Measurements from ENCODE around the gene PFKFB2.

PFKFB2 gene

GRCh38 chr1:207069858-207070506 is 16.9 kb downstream of the PFKFB2 start:
- no peak for DNase-seq

GRCh38 chr1:207070811-207071210 is 17.7 kb downstream of the PFKFB2 start:
- DNase-seq, result no peak

DNA sequence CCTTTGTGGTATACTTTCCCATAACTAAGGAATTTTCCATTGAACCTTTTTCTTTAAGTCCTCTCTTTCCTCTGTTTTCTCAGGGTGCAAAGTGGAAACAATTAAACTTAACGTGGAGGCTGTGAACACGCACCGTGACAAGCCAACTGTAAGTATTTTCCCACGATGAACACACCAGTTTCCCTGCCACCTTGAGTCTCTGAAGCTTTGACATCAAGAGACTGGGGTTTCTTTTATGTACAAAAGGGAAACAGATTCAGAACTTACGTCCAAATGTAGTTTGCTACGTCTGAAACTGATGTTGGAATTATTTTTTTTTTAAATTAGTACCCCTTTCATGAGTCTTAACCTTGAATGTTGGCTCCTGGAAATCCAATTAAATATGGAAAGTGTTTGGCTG is 18.4 kb downstream of the PFKFB2 start:
- DNase-seq, result no peak

GRCh38 chr1:207072233-207072632 is 19.2 kb downstream of the PFKFB2 start:
- no peak for DNase-seq

GRCh38 chr1:207073906-207074820 is 21.1 kb downstream of the PFKFB2 start:
- no peak for DNase-seq

GRCh38 chr1:207076181-207076955 is 23.3 kb downstream of the PFKFB2 start:
- DNase-seq, result no peak

DNA sequence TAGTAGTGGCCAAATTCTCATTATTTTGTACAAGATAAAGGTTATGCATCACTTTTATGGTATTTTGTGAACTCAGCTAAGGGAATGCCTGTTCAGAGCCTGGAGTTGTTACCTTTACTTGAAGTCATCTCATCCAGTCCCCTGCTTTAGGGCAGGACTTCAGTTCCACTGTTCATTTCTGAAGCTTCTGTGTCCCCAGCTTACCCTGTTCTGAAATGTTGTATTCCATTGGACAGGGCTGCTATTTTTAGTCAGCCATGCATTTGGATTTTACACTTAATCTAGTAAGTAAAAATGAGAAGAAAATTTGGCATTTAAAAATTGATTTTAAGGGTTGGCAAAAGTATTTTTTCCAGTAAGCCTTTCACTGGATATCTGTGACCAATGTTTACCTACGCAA is 23.9 kb downstream of the PFKFB2 start:
- no peak for DNase-seq

DNA sequence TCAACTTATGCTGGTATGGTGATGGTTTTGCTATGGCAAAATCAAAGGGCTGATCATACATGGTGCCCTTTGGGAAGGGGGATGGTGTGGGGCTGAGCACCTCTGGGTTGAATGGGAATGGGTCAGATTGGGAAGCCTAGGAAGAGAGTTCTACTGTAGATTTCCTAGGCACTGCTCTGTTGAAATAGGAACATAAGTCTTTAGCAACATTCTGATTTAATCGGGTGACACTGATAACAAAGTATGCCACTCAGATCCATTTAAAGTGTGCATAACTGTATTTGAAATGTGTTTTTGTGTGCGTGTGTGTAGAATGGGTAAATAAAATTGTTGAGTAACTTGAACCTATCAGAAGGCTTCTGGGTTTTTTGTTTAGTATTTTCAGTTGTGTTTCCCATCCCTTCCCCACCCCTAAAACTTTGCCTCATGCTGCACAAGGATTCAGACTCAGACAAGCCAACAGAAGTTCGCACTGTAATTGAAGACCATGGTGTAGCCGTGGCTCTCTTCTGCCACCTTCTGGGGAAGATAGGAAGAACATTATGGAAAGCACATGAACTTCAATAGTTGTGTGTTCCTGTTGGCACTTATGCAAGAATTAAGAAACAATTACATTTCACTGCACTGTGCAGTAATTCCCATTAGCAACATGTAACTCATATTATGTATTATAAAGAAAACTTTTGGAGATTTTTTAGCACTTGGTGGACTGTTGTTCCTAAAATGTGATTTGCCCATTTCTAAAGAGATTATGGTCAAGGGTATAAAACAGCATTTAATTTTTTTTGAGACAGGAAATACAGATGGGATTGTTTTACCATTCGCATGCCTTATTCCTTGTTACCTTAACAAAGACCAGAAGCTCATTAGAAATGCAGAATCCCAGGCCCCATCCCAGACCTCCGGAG is 24.6 kb downstream of the PFKFB2 start:
- DNase-seq, result peak; percentile 65

DNA sequence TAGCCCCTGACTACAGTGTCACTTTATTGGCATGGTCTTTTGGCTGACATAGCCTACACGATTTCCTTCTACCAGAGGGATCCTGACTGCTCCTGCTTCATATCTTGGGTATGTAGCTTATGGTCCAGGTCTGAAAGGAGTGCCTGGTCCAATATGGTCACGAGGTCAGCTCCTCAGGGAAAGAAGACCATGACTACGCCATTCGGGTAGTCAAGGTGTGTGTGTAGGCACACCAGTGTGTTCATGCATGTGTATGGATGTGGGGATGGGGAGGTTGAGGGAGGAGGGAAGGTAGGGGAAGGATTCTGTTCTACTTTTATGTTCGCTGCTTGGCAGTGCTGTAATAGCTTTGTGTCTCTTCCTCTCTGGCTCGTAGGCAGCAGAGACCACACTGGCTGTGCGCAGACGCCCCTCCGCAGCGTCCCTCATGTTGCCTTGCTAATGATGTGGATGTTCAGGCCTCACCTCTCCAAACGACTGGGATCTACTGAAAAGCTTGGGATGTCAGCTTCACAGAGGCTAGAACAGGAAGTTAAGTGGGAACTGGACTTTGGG is 25.6 kb downstream of the PFKFB2 start:
- no peak for DNase-seq

DNA sequence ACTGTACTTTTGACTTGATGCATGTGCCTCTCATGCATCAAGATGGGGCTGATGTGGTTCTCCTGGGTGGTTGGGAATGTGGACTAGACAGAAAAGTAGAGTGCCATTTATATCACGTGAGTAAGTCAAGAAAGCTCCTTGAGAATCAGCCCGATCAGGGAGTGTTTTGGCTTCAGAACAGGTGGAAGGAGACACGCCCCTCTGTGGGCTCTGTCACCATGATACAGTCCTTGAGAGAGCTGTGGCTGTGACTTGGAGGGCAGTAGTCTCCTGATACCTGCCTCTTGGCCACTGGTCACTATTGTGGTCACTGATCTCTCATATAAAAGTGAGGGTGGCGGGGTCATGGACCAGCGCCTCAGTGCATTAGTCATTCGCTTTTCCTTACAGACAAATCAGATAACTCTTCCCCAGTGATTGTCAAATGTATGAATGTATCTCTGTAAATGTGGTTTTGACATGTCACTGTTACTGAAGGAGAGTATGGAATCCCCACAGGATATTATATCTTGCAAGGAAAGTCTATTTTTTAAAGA is 26.7 kb downstream of the PFKFB2 start:
- DNase-seq, result no peak

DNA sequence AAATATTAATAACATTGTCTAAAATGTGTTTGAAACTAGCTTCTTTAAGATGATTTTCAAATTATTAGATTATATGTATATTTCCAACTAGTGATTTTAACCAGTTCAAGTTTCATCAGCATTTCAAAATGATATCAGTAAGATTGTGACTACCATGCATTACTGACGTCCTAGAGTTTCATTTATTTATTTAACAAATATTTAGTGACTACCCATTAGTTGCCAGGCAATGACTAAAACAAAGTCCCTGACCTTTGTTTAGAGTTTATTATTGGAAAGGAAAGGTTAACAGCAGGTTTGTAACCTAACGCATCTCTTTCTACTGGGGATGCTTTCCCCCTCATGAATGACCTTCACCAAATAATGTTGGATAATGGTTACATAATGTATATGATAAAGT is 28.0 kb downstream of the PFKFB2 start:
- DNase-seq, result no peak

GRCh38 chr1:207081806-207082205 is 28.7 kb downstream of the PFKFB2 start:
- DNase-seq, result no peak

DNA sequence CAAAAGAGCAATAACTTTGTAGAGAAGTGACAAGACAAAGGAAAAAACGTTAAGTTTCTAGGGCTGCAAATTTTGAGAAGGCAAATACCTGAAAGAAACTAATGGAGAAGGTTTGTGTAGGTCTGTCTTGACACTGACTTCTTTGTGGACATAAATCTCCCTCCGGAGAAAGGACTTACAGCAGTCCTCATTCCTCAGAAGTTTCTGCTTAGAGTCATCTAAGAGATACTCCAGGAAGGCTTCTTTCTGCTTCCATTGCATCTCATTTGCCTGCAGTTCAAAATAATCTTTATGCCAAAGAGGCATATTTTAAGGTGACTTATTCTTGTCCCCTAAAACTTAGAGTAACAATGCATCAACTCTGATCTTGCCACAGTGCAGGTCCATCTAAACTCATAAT is 31.2 kb downstream of the PFKFB2 start:
- DNase-seq, result no peak

DNA sequence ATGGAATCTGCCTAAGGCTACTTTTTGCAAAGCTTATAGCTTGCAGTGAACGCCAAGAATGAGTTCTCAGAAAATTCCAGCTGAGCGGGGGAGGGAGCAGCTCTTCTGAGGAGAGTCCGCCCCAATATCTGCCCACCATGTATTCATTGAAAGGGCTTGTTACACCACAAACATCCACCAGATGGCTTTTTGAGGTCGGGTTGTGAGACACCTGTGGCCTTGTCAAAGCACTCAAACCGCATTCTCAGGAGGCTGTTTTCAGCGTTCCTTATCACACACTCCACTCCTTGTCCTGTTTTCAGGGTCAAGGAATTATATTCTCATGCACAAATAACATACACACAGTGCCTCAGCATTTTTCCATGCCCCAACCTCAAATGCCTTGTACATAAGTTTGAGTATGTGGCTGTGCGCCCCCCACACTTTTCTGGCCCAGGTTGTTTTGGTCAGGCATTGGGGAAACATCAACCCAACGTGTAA is 31.7 kb downstream of the PFKFB2 start:
- peak; percentile 60 for DNase-seq

GRCh38 chr1:207085887-207086286 is 32.8 kb downstream of the PFKFB2 start:
- no peak for DNase-seq

- no peak for DNase-seq
Measured at GRCh38 chr1:207088161-207088560, 35.1 kb downstream of the PFKFB2 start.

DNA sequence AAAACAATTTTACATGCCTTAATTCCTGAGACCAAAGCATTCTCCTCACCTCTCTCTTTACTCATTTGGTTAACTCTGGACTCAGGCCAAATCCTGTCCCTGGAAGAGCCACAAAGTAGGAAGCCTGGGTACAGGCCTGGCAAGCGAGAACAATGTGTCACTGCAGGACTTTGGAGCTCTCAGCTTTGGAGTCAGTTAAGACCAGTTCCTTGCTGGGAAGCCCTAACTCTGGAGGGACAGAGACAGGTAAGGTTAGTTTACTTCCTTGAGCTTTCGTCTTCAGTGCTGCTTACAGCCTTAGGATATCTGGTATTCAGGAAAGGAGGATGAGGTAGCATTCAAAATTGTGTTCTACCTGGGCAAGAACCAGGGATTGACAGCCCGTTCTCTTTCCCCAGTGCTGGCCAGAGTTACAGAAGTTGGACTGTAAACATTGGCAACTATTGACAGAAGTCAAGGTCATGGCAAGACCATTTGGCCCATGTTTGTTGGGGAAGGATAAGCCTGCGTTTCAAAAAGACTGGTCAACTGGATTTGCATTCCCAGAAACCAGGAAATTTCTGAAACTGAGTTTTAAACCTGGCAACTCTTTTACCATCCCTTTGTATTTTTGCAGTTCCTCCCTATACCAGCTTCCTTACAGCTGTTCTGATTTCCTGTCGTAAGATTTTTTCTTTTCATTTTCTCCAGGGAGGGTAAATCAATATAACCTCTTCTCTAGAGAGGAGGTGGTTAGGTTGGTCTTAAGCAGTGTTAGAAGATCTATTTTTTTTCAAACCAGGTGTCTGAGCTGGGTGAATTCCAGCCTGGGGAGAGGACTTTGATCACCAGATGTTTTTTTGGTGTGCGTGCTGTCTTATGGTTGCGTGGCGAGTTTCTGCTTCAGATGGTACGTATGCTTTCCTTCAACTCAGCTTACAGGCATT is 35.9 kb downstream of the PFKFB2 start, which contains the start of gene C4BPB:
Gene C4BPB (plus strand): TSS at position 160 of the 926 bp plus-strand sequence. CDS start 672 bp downstream, at position 832.
- DNase-seq, result no peak

- no peak for DNase-seq
Measured at GRCh38 chr1:207089627-207090355, 36.7 kb downstream of the PFKFB2 start.

GRCh38 chr1:207091200-207091908 is 38.3 kb downstream of the PFKFB2 start:
- no peak for DNase-seq
